A549 treated with AZD9567 at 1 μM for 4 hours (cell line): ENCODE measurements around the gene CDH4. TPM values are rescaled to one million over a fixed set of nuclear protein-coding genes. Genes with fewer than 3 reads are reported as not detected.

Source experiments
- total RNA-seq: library from RNA; stranded (reverse); fragments of 200-300 nt; extraction: Qiagen RNA extraction; gene quantifications from 5 replicates; pipeline ENCODE4 v1.2.3, GENCODE V29; 2022; ENCODE audit not compliant: insufficient read depth

CDH4 gene
- total RNA-seq: 6.5 to 8.2 TPM (median 7.8 TPM) in 5 replicates

DNA sequence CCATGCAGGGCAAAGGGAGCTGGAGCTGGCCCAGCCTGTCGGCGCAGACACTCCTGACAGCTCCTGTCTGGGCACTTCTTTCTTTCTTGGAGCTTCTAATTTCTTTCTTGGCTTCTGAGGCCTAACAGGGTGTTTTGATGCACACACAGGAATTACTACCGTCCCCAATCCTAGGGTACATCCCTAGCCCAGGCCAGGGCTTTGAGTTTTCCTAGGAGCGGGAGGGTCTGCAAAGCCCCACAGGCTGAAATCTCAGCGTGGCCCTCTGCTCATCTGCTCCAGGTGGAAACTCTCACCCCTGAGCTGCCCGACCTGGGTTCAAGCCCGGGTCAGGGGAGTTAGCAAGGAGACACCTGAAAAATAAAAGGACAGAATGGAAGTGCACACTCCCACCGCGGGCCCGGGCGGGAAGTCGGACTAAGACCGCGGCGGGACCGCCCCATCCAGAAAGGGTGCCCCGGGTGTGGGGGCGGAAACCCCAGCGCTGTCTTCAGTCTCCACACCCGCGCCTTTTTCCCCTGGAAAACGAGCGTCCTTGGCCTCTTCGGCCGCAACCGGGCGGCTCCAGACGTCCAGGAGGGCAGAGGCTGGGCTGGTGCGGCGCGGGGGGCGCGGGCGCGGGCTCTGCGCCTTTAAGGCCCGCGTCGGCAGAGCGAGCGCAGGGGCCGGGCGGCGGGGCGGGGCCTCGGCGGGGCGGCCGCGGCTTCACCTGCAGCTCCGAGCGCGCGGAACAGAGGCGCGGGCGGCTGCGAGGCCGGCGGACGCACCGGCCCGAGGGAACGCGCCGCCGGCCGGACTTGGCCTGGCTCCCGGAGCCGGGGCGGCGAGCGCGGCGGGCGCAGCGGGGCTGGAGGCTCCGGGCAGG is at the start of gene CDH4:
CDH4 (plus strand) TSS at position 733 of the 865 bp plus-strand sequence.

